GM21367 (cell line): ENCODE results near the gene LGI4.

Experiments
- ATAC-seq: cut with Tn5 transposase; IDR thresholded peaks from one replicate; pipeline ENCODE4 v1.9.1; 2021; ENCODE audit not compliant: unreplicated experiment

Gene LGI4

DNA sequence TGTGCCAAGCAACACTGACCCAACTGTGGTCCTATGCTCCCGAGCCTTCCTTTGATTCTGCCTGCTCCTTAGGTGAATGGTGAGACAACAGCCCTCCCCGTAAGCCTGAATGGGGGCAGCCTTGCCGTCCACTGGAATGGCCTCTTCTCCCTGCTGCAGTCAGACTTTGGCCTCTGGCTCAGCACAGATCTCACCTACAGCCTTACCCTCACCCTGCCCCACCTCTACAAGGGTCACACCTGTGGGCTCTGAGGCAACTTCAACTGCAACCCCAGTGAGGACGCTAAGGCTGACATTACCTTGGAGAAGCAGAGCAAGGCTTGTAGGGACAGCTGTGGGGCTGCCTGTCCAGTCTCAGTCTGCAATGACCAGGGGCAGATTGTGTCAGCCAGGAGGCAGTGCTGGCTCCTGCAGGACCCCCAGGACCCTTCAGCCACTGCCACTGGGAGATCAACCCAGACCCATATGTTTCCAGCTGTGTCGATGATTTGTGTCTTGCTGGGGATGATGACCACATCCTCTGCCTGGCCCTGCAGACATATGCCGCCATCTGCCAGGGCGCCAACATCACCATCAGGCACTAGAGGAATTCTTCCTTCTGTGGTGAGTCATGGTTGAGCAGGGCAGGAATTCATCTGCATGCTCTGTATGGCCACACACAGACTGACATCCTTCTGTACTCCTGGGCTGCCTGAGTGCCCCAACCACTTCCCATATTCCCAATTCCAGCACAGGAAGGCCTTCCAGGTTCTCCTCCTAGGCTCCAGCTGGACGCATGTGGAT, 46.5 kb downstream of the LGI4 start:
- no peak for ATAC-seq

DNA sequence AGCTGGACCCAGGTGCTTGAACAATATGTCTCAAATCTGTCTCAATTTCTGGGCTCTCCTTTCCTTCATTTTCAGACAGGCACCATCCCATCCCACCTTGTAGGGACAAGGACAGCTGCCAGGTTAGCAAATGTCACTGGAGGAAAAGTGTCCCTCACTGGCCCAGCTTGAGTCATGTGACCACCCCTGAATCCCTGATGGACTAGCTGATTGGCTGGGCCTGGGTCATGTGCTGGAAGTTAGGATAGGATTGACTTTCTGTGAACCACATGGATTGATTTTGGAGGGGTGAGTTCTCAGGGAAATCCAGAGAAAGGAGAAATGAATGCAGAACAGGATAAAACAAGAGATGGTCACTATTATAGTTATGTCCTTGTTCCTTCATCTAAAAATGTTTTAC, 47.5 kb downstream of the LGI4 start:
- ATAC-seq, result no peak

DNA sequence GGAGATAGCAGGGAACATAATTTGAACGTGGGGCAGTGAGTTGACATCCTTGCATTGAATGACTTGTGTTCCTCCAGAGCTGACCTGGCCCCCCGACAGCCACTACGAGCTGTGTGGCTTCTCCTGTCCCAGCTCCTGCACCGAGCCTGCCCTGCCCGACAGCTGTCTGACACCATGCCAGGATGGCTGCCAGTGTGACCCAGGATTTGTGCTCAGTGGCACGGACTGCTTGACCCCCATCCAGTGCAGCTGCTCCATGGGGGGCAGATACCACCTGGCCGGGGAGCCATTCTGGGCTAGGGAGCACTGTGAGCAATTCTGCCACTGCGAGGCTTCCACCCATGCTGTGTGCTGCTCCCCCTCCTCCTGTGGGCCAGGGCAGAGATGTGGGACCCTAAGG, 48.4 kb downstream of the LGI4 start:
- ATAC-seq, result no peak

DNA sequence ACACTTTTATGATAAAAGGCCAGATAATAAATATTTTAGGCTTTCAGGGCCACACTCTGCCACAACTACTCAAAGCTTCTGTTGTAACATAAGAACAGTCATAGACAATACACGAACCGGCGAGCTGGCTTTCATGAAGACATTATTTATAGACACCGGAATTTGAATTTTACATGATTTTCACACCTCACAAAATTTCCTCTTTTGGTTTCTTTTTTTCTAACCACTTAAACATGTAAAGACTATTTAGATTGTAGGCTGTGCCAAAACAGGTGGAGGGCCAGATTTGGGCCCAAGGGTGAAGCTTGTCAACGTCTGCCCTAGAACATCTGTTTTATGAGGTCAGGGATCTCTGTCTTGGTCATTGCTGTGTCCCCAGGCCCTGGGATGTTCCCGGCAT, 48.9 kb downstream of the LGI4 start:
- no peak for ATAC-seq

DNA sequence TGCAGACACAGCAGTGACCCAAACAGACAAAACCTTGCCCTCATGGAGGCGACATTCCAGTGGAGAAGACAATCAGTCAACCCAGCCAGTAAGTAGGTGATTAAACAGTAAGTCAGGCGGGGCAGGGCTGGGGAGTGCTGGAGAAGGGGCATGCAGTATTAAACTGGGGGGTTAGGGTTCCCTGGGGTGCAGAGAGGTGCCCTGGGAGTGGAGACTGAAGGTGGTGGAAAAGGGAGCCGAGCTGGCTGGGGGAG, 50.4 kb downstream of the LGI4 start:
- no peak for ATAC-seq

DNA sequence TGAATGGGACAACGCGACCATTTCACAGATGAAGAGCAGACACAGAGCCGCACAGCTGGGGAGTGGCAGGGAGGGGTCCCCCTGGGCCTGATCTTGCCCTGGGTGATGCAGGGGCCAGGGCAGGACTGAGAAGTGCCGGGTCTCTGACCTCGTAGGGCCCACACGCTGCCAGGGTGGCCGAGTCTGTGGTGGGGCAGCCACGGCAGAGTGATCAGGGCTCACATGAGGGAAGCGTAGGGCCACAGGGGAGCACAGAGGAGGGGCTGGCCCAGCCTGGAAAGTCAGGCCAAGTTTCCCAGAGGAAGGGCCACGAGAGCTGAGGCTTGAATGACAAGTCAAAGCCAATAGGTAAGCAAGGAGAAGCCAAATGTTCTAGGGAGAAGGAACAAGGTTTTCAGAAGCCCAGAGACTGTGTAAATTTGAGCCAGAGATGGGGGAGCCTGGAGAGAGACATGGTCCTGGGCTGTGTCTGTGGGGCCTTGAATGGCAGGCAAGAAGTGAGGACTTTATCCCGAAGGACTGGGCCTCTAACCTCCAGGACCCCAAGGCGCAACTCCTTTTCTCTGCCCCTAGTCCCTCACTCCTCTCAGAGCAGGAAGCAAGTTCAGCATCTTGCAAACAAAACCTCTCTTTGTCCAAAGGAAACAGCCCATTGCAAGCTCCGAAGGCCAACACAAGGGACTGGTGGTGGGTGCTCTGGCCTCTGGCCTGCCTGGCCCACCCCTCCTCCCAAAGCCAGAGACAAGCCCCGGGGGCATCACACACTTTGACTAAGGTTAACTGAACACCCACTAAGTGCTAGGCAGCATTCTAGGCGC, 51.0 kb downstream of the LGI4 start:
- ATAC-seq, result no peak

DNA sequence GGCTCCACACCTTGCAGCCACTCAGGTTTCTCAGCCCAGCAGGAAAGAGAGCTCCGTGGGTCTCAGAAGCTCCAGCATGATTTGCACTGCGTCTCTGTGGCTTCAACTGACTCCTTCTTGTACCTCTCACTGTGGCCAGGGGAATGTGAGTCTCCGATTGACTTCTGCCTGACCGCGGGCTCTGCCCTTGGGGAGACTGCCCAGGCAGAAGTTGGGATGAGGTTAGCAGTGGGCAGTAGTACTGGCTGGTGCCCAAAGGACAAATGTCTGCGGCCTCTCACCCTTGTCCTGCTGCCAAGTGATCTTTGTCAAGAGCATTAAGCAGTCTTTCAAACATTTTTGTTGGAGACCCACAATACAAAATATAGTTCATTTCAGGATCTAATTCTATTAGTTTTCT, 53.7 kb downstream of the LGI4 start:
- ATAC-seq, result no peak

DNA sequence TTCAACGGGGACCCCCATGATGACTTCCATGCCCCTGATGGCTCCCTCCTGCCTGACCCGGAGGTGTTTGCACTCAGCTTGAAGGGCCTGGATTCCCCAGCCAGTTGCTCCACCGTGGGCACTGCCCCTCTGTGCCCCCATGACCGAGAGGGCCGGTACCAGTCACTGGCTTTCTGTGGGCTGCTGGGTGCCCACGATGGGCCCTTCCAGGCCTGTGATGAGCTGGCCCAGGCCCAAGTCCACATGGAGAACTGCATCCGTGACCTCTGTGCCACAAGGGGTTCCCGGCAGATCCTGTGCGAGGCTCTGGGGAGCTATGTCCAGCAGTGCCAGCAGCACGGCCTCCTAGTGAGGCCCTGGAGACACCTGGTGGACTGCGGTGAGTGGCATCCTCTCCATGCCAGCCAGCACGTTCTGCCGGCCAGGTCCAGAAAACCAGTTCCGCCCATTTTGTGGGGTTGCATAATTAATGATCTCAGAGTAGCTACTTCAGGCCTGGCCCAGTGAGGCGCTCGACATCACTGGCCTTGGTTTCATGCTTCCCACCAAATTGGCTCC, 54.2 kb downstream of the LGI4 start:
- ATAC-seq, result no peak

DNA sequence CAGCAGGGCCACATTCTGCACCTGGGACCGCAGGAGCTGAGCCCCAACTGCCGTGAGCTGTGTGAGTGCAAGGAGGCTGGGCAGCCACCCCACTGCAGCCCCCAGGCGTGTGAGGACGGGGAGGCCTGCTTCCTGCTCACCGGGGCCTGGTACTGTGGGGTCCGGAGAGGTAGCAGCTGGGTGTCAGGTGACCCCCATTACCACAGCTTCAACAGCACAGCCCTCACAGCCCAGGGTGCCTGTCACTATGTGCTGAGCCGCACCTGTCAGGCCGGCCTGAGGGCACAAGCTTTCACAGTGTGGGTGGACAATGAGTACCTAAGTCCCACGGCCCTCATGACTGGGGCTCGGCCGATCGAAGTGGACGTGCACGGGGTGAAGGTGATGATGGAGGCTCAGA, 55.0 kb downstream of the LGI4 start:
- ATAC-seq, result no peak

DNA sequence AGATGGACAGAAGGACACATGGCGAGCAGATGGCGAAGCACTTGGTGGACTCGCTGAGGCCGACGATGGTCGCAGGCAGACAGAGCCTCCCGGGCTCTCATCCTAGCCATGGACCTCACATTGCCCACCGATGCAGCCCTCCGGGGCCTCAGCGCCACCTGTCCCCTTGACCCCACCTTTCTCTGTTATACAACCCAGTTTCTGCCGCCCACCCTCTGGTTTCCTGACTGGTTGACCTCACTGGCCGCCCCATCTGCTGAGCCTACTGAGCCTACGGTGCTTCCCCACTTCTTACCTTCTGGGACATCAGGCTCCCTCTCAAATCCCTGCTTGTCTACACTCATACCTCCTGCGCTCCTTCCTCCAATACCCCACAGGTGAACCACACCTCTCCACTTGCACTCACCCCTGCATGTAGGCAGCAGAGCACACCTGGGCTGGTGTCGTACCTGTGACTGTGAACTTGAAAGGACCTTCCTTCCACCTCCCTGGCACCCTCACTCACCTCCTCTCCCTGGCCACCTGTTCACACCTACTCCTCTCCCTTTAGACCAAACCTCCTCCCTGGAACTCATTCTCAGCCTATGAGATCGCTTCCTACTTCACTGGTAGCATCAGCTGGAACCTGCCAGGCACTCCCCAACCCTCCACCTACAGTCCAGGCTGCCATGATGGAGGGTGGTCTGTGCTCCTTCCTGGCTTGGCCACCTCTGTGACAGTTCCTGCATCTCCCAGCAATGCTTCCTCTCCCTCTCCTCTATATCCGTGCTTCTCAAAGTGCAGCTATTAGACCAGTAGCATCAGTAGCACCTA, 57.2 kb downstream of the LGI4 start:
- no peak for ATAC-seq

DNA sequence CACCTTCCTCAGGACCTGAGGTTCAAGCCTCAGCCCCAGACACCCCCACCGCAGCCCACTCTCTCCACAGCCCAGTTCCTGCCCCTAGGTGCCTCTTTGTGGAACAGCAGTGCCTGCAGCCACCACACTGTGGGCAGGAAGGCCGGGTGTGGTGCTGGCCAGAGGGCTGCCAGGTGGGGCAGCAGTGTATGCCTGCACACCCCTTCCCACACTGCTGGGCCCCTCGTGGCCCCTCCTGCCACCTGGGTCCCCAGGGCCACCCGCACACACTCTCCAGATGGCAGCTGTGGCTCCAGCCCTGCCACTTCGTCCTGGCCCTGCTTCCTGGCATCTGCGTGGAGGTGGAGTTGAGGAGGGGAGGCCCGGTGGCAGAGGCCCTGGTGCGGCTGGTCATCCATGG, 58.2 kb downstream of the LGI4 start:
- no peak for ATAC-seq

DNA sequence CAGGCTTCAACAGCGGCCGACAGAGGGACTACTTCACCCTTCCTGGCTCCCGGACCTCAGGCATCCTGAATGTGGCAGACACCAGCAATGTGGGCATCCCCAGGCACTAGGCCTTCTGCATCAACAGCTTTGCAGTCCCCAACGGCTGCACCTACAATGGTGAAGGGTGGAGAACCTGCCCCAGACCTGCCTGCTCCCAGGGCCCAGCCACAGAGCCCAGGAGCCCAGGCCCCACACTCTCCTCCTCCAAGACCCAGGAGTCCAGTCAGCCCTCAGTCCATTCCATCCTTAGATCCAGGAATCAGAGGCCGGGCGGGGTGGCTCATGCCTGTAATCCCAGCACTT, 58.9 kb downstream of the LGI4 start:
- ATAC-seq, result no peak

DNA sequence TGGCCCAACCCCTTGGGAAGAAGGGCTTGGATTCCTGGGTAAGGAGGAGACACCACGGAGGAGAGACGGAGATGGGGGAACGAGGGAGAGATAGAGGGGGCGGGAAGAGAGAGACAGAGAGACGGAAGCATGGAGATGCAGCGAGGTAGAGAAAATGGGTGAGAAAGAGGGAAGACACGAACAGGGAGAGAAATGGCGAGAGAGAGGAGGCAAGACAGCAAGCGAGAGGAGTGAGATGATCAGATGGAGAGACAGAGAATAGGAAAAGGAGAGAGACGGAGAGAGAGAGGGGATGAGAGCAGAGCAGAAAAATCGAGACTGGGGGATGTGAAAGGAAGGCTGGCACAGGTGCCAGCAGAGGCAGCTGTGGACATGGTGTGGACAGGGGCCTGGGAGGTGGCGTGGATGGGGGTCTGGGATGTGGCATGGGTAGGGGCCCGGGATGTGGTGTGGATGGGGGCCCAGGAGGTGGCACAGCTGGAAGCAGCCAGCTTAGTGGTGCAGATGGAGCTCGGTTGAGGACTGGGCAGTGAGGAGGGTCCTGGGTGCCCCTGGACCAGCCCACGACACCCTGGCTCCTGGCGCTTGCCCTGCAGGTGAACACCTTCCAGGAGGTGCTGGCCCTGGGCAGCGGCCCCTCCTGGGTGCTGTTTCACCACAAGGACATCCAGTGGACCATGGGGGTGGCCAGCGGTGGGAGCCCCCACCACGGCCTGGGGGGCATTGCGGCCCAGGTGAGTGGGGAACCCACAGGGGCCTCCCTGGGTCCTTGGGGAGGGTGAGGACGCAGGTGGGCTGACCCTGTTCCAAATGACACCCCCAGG, 59.4 kb downstream of the LGI4 start:
- no peak for ATAC-seq
